ENCODE results near the gene RYR1.
"Not testable (repeated sequence)": the region's sequence is repeated elsewhere in the genome, so short reads cannot be mapped to it uniquely, and the experiment has no call there.

Gene RYR1

DNA sequence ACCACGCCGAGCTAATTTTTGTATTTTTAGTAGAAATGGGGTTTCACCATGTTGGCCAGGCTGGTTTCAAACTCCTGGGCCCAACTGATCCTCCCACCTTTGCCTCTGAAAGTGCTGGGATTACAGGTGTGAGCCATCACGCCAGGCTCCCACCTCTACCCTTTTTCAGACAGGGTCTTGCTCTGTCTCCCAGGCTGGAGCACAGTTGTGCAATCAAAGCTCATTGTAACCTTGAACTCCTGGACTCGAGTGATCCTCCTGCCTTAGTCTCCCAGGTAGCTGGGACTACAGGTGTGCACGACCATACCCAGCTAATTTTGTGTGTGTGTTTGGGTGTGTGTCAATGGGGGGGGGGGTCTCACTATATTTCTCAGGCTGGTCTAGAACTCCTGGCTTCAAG, 9.2 kb upstream of the RYR1 start:
- Histone ChIP-seq H3K9me2 (replicated peaks; ENCODE audit: insufficient read depth, low read length) (no peaks in the 10 kb centered on the region), H3K9me3 (ENCODE audit: insufficient read depth, low read length) (no peaks in the 10 kb centered on the region), H3K9ac (ENCODE audit: low read length) (no peak overlapping the region), H2AFZ (ENCODE audit: low read depth, low read length, severe bottlenecking) (no peak overlapping the region), H3F3A (ENCODE audit: insufficient read depth) (no peaks in the 10 kb centered on the region), H4K20me1 (ENCODE audit: low read depth, low read length) (no peaks in the 10 kb centered on the region), H3K27me3 (ENCODE audit: low read length) (no peaks in the 10 kb centered on the region), H3K4me2 (ENCODE audit: low read depth, low read length, poor library complexity, severe bottlenecking) (no peak overlapping the region), H3K79me2 (ENCODE audit: insufficient read depth, low read length) (no peaks in the 10 kb centered on the region), H3K4me3 (ENCODE audit: insufficient read depth, low read length, poor library complexity, severe bottlenecking) (no peak overlapping the region), H3K27ac (ENCODE audit: low read depth, low read length) (no peak overlapping the region), H3K36me3 (ENCODE audit: low read length) (no peaks in the 10 kb centered on the region)
- TF ChIP-seq, protein P1, sequence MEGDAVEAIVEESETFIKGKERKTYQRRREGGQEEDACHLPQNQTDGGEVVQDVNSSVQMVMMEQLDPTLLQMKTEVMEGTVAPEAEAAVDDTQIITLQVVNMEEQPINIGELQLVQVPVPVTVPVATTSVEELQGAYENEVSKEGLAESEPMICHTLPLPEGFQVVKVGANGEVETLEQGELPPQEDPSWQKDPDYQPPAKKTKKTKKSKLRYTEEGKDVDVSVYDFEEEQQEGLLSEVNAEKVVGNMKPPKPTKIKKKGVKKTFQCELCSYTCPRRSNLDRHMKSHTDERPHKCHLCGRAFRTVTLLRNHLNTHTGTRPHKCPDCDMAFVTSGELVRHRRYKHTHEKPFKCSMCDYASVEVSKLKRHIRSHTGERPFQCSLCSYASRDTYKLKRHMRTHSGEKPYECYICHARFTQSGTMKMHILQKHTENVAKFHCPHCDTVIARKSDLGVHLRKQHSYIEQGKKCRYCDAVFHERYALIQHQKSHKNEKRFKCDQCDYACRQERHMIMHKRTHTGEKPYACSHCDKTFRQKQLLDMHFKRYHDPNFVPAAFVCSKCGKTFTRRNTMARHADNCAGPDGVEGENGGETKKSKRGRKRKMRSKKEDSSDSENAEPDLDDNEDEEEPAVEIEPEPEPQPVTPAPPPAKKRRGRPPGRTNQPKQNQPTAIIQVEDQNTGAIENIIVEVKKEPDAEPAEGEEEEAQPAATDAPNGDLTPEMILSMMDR (IDR thresholded peaks at IDR 0.05; ENCODE audit: insufficient read depth, low read length, poor library complexity, severe bottlenecking): no peak
- no peak for TF ChIP-seq EZH2phosphoT487 (conservative IDR thresholded peaks at IDR 0.05; ENCODE audit: low read length)

- no peak overlapping the region for H2AFZ ChIP-seq (ENCODE audit: low read depth, low read length, severe bottlenecking)
Measured at GRCh38 chr19:38425222-38425809, 8.2 kb upstream of the RYR1 start.

DNA sequence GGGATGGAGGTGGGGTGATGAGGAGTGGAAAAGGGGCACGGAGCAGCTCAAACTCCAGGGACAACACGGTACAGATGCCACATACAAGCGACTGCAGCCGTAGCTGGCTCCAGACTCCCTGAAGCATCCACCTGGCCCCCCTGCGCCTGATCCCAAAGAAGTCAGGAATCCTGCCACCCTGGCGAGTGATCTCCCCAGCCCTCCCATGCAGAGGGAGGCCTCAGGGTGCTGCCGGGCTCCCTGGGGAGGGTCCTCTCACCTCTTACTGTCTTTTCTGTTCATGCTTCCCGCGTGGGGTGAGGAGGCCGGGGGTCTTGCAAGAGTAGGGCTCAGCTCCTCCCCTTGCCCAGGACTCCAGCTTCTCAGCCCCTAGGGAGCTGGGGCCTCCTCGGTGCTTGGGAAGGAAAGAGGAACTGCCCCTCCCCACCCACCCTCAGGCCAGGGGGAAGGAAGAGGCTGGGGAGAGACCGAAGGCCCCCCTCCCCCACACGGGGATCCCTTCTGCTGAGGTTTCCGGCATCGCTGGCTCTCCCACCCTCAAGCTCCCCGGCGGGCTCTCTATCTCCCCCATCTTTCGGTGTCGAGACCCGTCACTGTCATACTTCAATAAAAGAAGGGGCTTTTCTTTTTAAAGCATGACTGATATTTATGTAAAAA, 7.6 kb upstream of the RYR1 start, which contains the start of gene RASGRP4:
Gene RASGRP4 (minus strand): TSS at position 410 of the 657 bp plus-strand sequence. CDS start 128 bp downstream, at position 282.
- Histone ChIP-seq H3F3A (ENCODE audit: insufficient read depth) (no peaks in the 10 kb centered on the region), H3K36me3 (ENCODE audit: low read length) (no peaks in the 10 kb centered on the region), H3K4me3 (ENCODE audit: insufficient read depth, low read length, poor library complexity, severe bottlenecking) (no peak within 1 kb of the TSS), H4K20me1 (ENCODE audit: low read depth, low read length) (no peaks in the 10 kb centered on the region), H3K27ac (ENCODE audit: low read depth, low read length) (no peak within 1 kb of the TSS), H2AFZ (ENCODE audit: low read depth, low read length, severe bottlenecking) (no peak within 1 kb of the TSS), H3K27me3 (ENCODE audit: low read length) (no peaks in the 10 kb centered on the region), H3K9ac (ENCODE audit: low read length) (no peak within 1 kb of the TSS), H3K9me2 (replicated peaks; ENCODE audit: insufficient read depth, low read length) (no peaks in the 10 kb centered on the region), H3K79me2 (ENCODE audit: insufficient read depth, low read length) (no peaks in the 10 kb centered on the region), H3K4me2 (ENCODE audit: low read depth, low read length, poor library complexity, severe bottlenecking) (no peak within 1 kb of the TSS), H3K9me3 (ENCODE audit: insufficient read depth, low read length) (no peaks in the 10 kb centered on the region)
- TF ChIP-seq, protein P1 (IDR thresholded peaks at IDR 0.05; ENCODE audit: insufficient read depth, low read length, poor library complexity, severe bottlenecking): no peak
- TF ChIP-seq EZH2phosphoT487 (conservative IDR thresholded peaks at IDR 0.05; ENCODE audit: low read length): no peak

More at GRCh38 chr19:38425222-38425809, 8.2 kb upstream of the RYR1 start:
- no peaks in the 10 kb centered on the region for H4K20me1 ChIP-seq (ENCODE audit: low read depth, low read length)
- H3K9me3 ChIP-seq (ENCODE audit: insufficient read depth, low read length): no peaks in the 10 kb centered on the region
- H3K36me3 ChIP-seq (ENCODE audit: low read length): no peaks in the 10 kb centered on the region
- no peak overlapping the region for H3K4me2 ChIP-seq (ENCODE audit: low read depth, low read length, poor library complexity, severe bottlenecking)
- no peaks in the 10 kb centered on the region for H3K27me3 ChIP-seq (ENCODE audit: low read length)
- H3K79me2 ChIP-seq (ENCODE audit: insufficient read depth, low read length): no peaks in the 10 kb centered on the region
- no peak overlapping the region for H3K4me3 ChIP-seq (ENCODE audit: insufficient read depth, low read length, poor library complexity, severe bottlenecking)
- no peak overlapping the region for H3K9ac ChIP-seq (ENCODE audit: low read length)
- H3F3A ChIP-seq (ENCODE audit: insufficient read depth): no peaks in the 10 kb centered on the region
- no peaks in the 10 kb centered on the region for H3K9me2 ChIP-seq (replicated peaks; ENCODE audit: insufficient read depth, low read length)
- TF ChIP-seq, protein P1 (IDR thresholded peaks at IDR 0.05; ENCODE audit: insufficient read depth, low read length, poor library complexity, severe bottlenecking): no peak
- no peak for TF ChIP-seq EZH2phosphoT487 (conservative IDR thresholded peaks at IDR 0.05; ENCODE audit: low read length)
- H3K27ac ChIP-seq (ENCODE audit: low read depth, low read length): no peak overlapping the region

- H3K79me2 ChIP-seq (ENCODE audit: insufficient read depth, low read length); H3K36me3 ChIP-seq (ENCODE audit: low read length); H3K9me2 ChIP-seq (replicated peaks; ENCODE audit: insufficient read depth, low read length); H3K4me3 ChIP-seq (ENCODE audit: insufficient read depth, low read length, poor library complexity, severe bottlenecking); H3F3A ChIP-seq (ENCODE audit: insufficient read depth); H3K27me3 ChIP-seq (ENCODE audit: low read length); H3K27ac ChIP-seq (ENCODE audit: low read depth, low read length); H2AFZ ChIP-seq (ENCODE audit: low read depth, low read length, severe bottlenecking); H3K4me2 ChIP-seq (ENCODE audit: low read depth, low read length, poor library complexity, severe bottlenecking); H3K9ac ChIP-seq (ENCODE audit: low read length); H3K9me3 ChIP-seq (ENCODE audit: insufficient read depth, low read length); H4K20me1 ChIP-seq (ENCODE audit: low read depth, low read length): not testable (repeated sequence)
Measured at GRCh38 chr19:38427035-38427677, 6.3 kb upstream of the RYR1 start.

Measured in SU-DHL-6 (cell line).